CD8-positive, alpha-beta memory T cell (primary cell): ENCODE measurements around the gene SDF2L1. TPM values are rescaled to one million over a fixed set of nuclear protein-coding genes. Genes with fewer than 3 reads are reported as not detected.
"Not testable (repeated sequence)": the region's sequence is repeated elsewhere in the genome, so short reads cannot be mapped to it uniquely, and the experiment has no call there.

ENCODE experiments used
- CTCF ChIA-PET: fragments of 350-600 bp; sonication (Branson Sonifier 250); formaldehyde crosslinking; loops from one replicate; lab custom pipeline; 2021; ENCODE audit warnings: antibody characterized with exemption; lab: Charles Lee
- POLR2A ChIA-PET: fragments of 350-600 bp; sonication (Branson Sonifier 250); formaldehyde crosslinking; loops from one replicate; lab custom pipeline; 2021; ENCODE audit warnings: antibody characterized with exemption; lab: Charles Lee
- DNase-seq, 5 donors: peaks; one replicate each; pipeline versions ENCODE4 v3.0.0 to v3.0.0-alpha.2; 2020 to 2022; ENCODE audit warnings: mixed read lengths in 1 of 5
- H3K27ac ChIP-seq: one replicate; pipeline ENCODE4 v1.7.0; 2013; ENCODE audit warnings: low read depth, mild to moderate bottlenecking, low read length, moderate library complexity
- H3K27me3 ChIP-seq: 2 replicates; pipeline ENCODE4 v1.7.0; 2013; ENCODE audit warnings: low read length, mild to moderate bottlenecking; ENCODE audit not compliant: insufficient read depth, poor library complexity, severe bottlenecking
- H3K36me3 ChIP-seq: 2 replicates; pipeline ENCODE4 v1.7.0; 2013; ENCODE audit warnings: mild to moderate bottlenecking, low read length, moderate library complexity; ENCODE audit not compliant: insufficient read depth
- H3K4me1 ChIP-seq: 2 replicates; pipeline ENCODE4 v1.7.0; 2013; ENCODE audit warnings: mild to moderate bottlenecking, low read length, moderate library complexity; ENCODE audit not compliant: insufficient read depth
- H3K4me3 ChIP-seq: 2 replicates; pipeline ENCODE4 v1.7.0; 2013; ENCODE audit warnings: mild to moderate bottlenecking, low read length
- H3K9me3 ChIP-seq: 2 replicates; pipeline ENCODE4 v1.7.0; 2013; ENCODE audit warnings: mild to moderate bottlenecking, low read length
- H3K27ac Mint-ChIP-seq, 8 donors: one replicate each; pipeline ENCODE4 v1.8.0; 2020 to 2021; ENCODE audit warnings: mixed read lengths in 8 of 8, mild to moderate bottlenecking in 6 of 8, inconsistent platforms in 3 of 8, moderate library complexity in 3 of 8
- H3K27me3 Mint-ChIP-seq, 2 donors: one replicate each; pipeline ENCODE4 v1.8.0; 2020 to 2021; ENCODE audit warnings: mixed read lengths in 2 of 2, mild to moderate bottlenecking in 1 of 2, moderate library complexity in 1 of 2
- H3K36me3 Mint-ChIP-seq, 3 donors: one replicate each; pipeline ENCODE4 v1.8.0; 2020 to 2021; ENCODE audit warnings: mixed read lengths in 3 of 3, inconsistent platforms in 1 of 3, mild to moderate bottlenecking in 1 of 3
- H3K4me1 Mint-ChIP-seq, 3 donors: one replicate each; pipeline ENCODE4 v1.8.0; 2020 to 2021; ENCODE audit warnings: mixed read lengths in 3 of 3, inconsistent platforms in 1 of 3, mild to moderate bottlenecking in 1 of 3
- H3K4me3 Mint-ChIP-seq, 7 donors: one replicate each; pipeline ENCODE4 v1.8.0; 2020 to 2021; ENCODE audit warnings: mixed read lengths in 7 of 7, mild to moderate bottlenecking in 6 of 7, moderate library complexity in 4 of 7, inconsistent platforms in 2 of 7
- H3K9me3 Mint-ChIP-seq, 5 donors: one replicate each; pipeline ENCODE4 v1.8.0; 2020 to 2022; ENCODE audit warnings: mixed read lengths in 5 of 5, mild to moderate bottlenecking in 3 of 5, moderate library complexity in 2 of 5, inconsistent platforms in 1 of 5
- polyA plus RNA-seq: library from polyadenylated mRNA; unstranded; fragments of 300-500 nt; fragmentation: Illumina TruSeq; gene quantifications from one replicate; pipeline ENCODE4 v1.2.3, GENCODE V29; 2021
- total RNA-seq, 2 experiments: library from RNA; stranded (reverse); gene quantifications; one replicate each; pipeline ENCODE4 v1.2.3, GENCODE V29; 2021

The SDF2L1 gene
- total and polyA plus RNA-seq, 3 experiments from 2014 or later: 71.5 to 99.6 (median 74.7) TPM

GRCh38 chr22:21635771-21636510, 6.2 kb upstream of the SDF2L1 start:
- H3K4me3 ChIP-seq: no peak overlapping the region
- H3K4me1 ChIP-seq: peaks cover 5% of the 10 kb centered on the region
- H3K27ac ChIP-seq: no peak overlapping the region
- H3K9me3 ChIP-seq: no peaks in the 10 kb centered on the region
- no peaks in the 10 kb centered on the region for H3K36me3 ChIP-seq
- Mint-ChIP-seq H3K4me3 (no peak overlapping the region), H3K27ac (peak overlapping the region in 1 of 8 donors; percentile 79), H3K36me3 (no peaks in the 10 kb centered on the region), H3K27me3 (no peaks in the 10 kb centered on the region), H3K9me3 (no peaks in the 10 kb centered on the region), H3K4me1 (peaks cover 6 to 10% (median 9%) of the 10 kb centered on the region in 3 donors)
- no peak for DNase-seq
- ChIA-PET POLR2A (no interaction called here), CTCF (interaction anchor here (6.3 kb wide), 1 partner anchor 11 kb away, joined by 35 read pairs; no protein-coding TSS in a partner anchor)
- H3K27me3 ChIP-seq: no peaks in the 10 kb centered on the region

GRCh38 chr22:21636629-21637218, 5.4 kb upstream of the SDF2L1 start:
- POLR2A ChIA-PET: no interaction called here
- no peak overlapping the region for H3K27ac Mint-ChIP-seq

GRCh38 chr22:21637450-21637849, 4.7 kb upstream of the SDF2L1 start:
- H3K27ac Mint-ChIP-seq, H3K4me1 ChIP-seq, H3K36me3 Mint-ChIP-seq, H3K9me3 ChIP-seq, H3K27me3 ChIP-seq, H3K4me3 Mint-ChIP-seq, POLR2A ChIA-PET, H3K27ac ChIP-seq, DNase-seq, H3K9me3 Mint-ChIP-seq, H3K4me3 ChIP-seq, H3K36me3 ChIP-seq, H3K27me3 Mint-ChIP-seq: not testable (repeated sequence)
- peaks cover 13 to 17% (median 17%) of the 10 kb centered on the region in 3 donors for H3K4me1 Mint-ChIP-seq
- CTCF ChIA-PET: interaction anchor here (6.3 kb wide), 1 partner anchor 10 kb away, joined by 35 read pairs; no protein-coding TSS in a partner anchor

More at GRCh38 chr22:21636629-21637218, 5.4 kb upstream of the SDF2L1 start:
- Mint-ChIP-seq H3K9me3 (no peaks in the 10 kb centered on the region), H3K4me1 (peaks cover 13 to 16% (median 14%) of the 10 kb centered on the region in 3 donors), H3K4me3 (no peak overlapping the region), H3K36me3 (no peaks in the 10 kb centered on the region), H3K27me3 (no peaks in the 10 kb centered on the region)
- Histone ChIP-seq H3K36me3 (no peaks in the 10 kb centered on the region), H3K27ac (no peak overlapping the region), H3K27me3 (no peaks in the 10 kb centered on the region), H3K9me3 (no peaks in the 10 kb centered on the region), H3K4me3 (no peak overlapping the region), H3K4me1 (peaks cover 13% of the 10 kb centered on the region)
- no peak for DNase-seq
- CTCF ChIA-PET: interaction anchor here (6.3 kb wide), 1 partner anchor 11 kb away, joined by 35 read pairs; no protein-coding TSS in a partner anchor

GRCh38 chr22:21639359-21639758, 2.7 kb upstream of the SDF2L1 start:
- Mint-ChIP-seq H3K27ac (no peak overlapping the region), H3K4me3 (peak overlapping the region in 1 of 7 donors; percentile 68), H3K4me1 (peaks cover 24 to 25% (median 25%) of the 10 kb centered on the region in 3 donors), H3K36me3 (peaks cover 0 to 13% (median 0%) of the 10 kb centered on the region in 3 donors), H3K27me3 (no peaks in the 10 kb centered on the region), H3K9me3 (no peaks in the 10 kb centered on the region)
- POLR2A ChIA-PET: no interaction called here
- Histone ChIP-seq H3K36me3 (peaks cover 5% of the 10 kb centered on the region), H3K4me3 (no peak overlapping the region), H3K27me3 (no peaks in the 10 kb centered on the region), H3K4me1 (peaks cover 16% of the 10 kb centered on the region), H3K27ac (no peak overlapping the region), H3K9me3 (no peaks in the 10 kb centered on the region)
- DNase-seq: no peak
- CTCF ChIA-PET: interaction anchor here (2.1 to 5.4 kb wide), 2 partner anchors 9 to 10 kb away, joined by 5 to 99 read pairs; partner anchors contain the start of genes CCDC116 and YDJC

- Histone ChIP-seq H3K4me3 (peak overlapping the region; percentile 75), H3K9me3 (no peaks in the 10 kb centered on the region), H3K27ac (peak overlapping the region; percentile 96), H3K36me3 (peaks cover 5% of the 10 kb centered on the region), H3K27me3 (no peaks in the 10 kb centered on the region), H3K4me1 (peaks cover 16% of the 10 kb centered on the region)
- Mint-ChIP-seq H3K27ac (peak overlapping the region in 4 of 8 donors; percentile 54 to 99 (median 84)), H3K27me3 (no peaks in the 10 kb centered on the region), H3K4me1 (peaks cover 24 to 25% (median 25%) of the 10 kb centered on the region in 3 donors), H3K36me3 (peaks cover 0 to 18% (median 0%) of the 10 kb centered on the region in 3 donors), H3K4me3 (peak overlapping the region; percentile 6 to 91 (median 87)), H3K9me3 (no peaks in the 10 kb centered on the region)
- CTCF ChIA-PET: interaction anchor here (1.4 to 5.4 kb wide), 3 partner anchors 11 to 297 kb away, joined by 3 to 99 read pairs (median 5); partner anchors contain the start of genes CCDC116 and YDJC
- no peak for DNase-seq
- POLR2A ChIA-PET: interaction anchor here (6.0 kb wide), 1 partner anchor 11 kb away, joined by 76 read pairs; the partner anchor contains the start of gene YDJC
These were observed 1.3 kb upstream of the SDF2L1 start for GRCh38 chr22:21640810-21641209.

- H3K27ac Mint-ChIP-seq: peak overlapping the region in 7 of 8 donors; percentile 77 to 99 (median 91)
- CTCF ChIA-PET: interaction anchor here (1.4 to 5.4 kb wide), 5 partner anchors 11 to 297 kb away, joined by 3 to 99 read pairs (median 5); partner anchors contain the start of genes CCDC116 and YDJC
- Histone ChIP-seq H3K9me3 (no peaks in the 10 kb centered on the region), H3K27me3 (no peaks in the 10 kb centered on the region), H3K27ac (peak overlapping the region; percentile 96), H3K36me3 (peaks cover 8% of the 10 kb centered on the region), H3K4me1 (peaks cover 19% of the 10 kb centered on the region), H3K4me3 (peak overlapping the region; percentile 75)
- peaks cover 25 to 27% (median 26%) of the 10 kb centered on the region in 3 donors for H3K4me1 Mint-ChIP-seq
- POLR2A ChIA-PET: interaction anchor here (0.8 to 6.0 kb wide), 4 partner anchors 9 to 25 kb away, joined by 3 to 76 read pairs (median 10); partner anchors contain the start of genes CCDC116 and YDJC
- DNase-seq: no peak
- no peaks in the 10 kb centered on the region for H3K9me3 Mint-ChIP-seq
- peak overlapping the region; percentile 77 to 91 (median 87) for H3K4me3 Mint-ChIP-seq
- peaks cover 0 to 21% (median 1%) of the 10 kb centered on the region in 3 donors for H3K36me3 Mint-ChIP-seq
- H3K27me3 Mint-ChIP-seq: no peaks in the 10 kb centered on the region
These were observed 699 bp upstream of the SDF2L1 start for GRCh38 chr22:21641417-21641788.

- H3K36me3 ChIP-seq: peaks cover 15% of the 10 kb centered on the region
- Mint-ChIP-seq H3K9me3 (no peaks in the 10 kb centered on the region), H3K4me1 (peaks cover 31 to 33% (median 31%) of the 10 kb centered on the region in 3 donors), H3K36me3 (peaks cover 2 to 27% (median 7%) of the 10 kb centered on the region in 3 donors), H3K27me3 (no peaks in the 10 kb centered on the region), H3K27ac (peak overlapping the region; percentile 44 to 99 (median 90)), H3K4me3 (peak overlapping the region; percentile 77 to 91 (median 87))
- DNase-seq: peak; percentile 41 to 72 (median 52)
- H3K27me3 ChIP-seq: no peaks in the 10 kb centered on the region
- no peaks in the 10 kb centered on the region for H3K9me3 ChIP-seq
- POLR2A ChIA-PET: interaction anchor here (0.5 to 6.0 kb wide), 6 partner anchors 9 to 93 kb away, joined by 4 to 76 read pairs (median 6); partner anchors contain the start of genes CCDC116, YDJC and YPEL1
- peaks cover 27% of the 10 kb centered on the region for H3K4me1 ChIP-seq
- H3K27ac ChIP-seq: peak overlapping the region; percentile 96
- H3K4me3 ChIP-seq: peak overlapping the region; percentile 86
- CTCF ChIA-PET: interaction anchor here (0.8 to 5.4 kb wide), 13 partner anchors 9 to 295 kb away, joined by 3 to 99 read pairs (median 6); partner anchors contain the start of genes CCDC116, PPIL2 and YDJC
These were observed 714 bp downstream of the SDF2L1 start for GRCh38 chr22:21642584-21643448.
